ENCODE measurements around the gene FNBP1.

GRCh38 chr9:129853614-129854013 is 189.4 kb downstream of the FNBP1 start:
- TF ChIP-seq ZNF274 (IDR thresholded peaks at IDR 0.05; ENCODE audit: low read length), result no peak
- TF ChIP-seq ZNF274 (tag by site-specific recombination; IDR thresholded peaks at IDR 0.05; ENCODE audit: borderline replicate concordance), result no peak
- no peak for TF ChIP-seq CTCF (tag by site-specific recombination; IDR thresholded peaks at IDR 0.05)
- no peak for TF ChIP-seq ZNF76 (tag by site-specific recombination; IDR thresholded peaks at IDR 0.05; ENCODE audit: borderline replicate concordance, low read depth)
- TF ChIP-seq ZNF585B (tag by site-specific recombination; IDR thresholded peaks at IDR 0.05), result no peak
- TF ChIP-seq BCL11B (tag by site-specific recombination; IDR thresholded peaks at IDR 0.05; ENCODE audit: low read depth), result no peak
- no peak for TF ChIP-seq KLF10 (tag by site-specific recombination; IDR thresholded peaks at IDR 0.05)
- TF ChIP-seq BCL11A (tag by site-specific recombination; IDR thresholded peaks at IDR 0.05; ENCODE audit: low read depth), result no peak
- no peak for TF ChIP-seq ZNF510 (tag by site-specific recombination; IDR thresholded peaks at IDR 0.05; ENCODE audit: insufficient replicate concordance)
- TF ChIP-seq ZNF223 (tag by site-specific recombination; IDR thresholded peaks at IDR 0.05), result no peak
- no peak for TF ChIP-seq KLF9 (tag by site-specific recombination; IDR thresholded peaks at IDR 0.05; ENCODE audit: low read depth)
